ENCODE results near the gene AHCYL2.
"Not testable (repeated sequence)": the region's sequence is repeated elsewhere in the genome, so short reads cannot be mapped to it uniquely, and the experiment has no call there.

The AHCYL2 gene

DNA sequence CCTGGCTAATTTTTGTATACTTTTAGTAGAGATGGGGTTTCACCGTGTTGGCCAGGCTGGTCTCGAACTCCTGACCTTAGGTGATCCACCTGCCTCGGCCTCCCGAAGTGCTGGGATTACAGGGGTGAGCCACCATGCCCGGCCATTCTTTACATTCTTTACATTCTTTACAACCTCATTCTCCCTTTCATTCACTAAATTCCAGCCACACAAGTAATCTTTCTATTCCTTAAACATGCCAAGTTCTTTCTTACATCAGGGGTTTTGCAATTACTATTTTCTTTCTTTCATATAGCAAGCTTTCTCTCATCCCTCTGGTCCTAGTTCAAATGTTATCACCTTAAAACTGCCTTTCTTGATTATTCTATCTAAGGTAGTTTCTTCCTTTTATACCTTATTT lies 128.3 kb downstream of the AHCYL2 start:
- DNase-seq (ENCODE audit: low read depth): not testable (repeated sequence)

DNA sequence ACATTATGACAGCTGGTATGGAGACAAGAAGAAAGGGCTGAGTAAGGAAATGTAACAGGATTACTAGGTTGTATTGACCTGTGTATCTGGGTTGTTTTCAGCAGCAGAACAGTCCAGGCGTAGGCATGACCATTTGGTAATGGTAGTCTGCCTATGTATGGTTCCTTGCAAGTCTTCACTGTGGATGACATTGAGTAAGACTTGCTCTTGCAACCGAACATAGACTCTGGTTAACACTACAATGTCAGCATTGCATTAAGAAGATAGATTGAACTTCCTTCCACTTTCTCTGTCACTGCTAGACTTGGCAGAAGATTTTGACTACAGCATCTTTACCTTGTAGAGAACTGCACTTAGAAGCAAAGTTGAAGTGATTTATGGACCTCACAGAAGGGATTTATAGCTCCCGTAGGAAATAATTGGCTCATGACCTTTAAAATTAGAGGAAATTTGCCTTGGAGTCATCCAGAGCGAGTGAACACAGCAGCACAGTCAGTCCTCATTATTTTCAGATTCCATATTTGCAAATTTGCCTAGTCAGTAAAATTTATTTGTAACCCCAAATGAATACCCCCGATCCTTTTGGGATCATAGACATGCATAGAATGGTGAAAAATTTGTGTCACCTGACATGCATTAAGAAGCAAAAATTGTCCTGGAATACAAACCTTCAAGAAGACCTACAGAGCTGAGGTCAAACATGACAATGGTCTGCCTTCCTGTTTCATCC lies 129.8 kb downstream of the AHCYL2 start:
- DNase-seq (ENCODE audit: low read depth): no peak

DNA sequence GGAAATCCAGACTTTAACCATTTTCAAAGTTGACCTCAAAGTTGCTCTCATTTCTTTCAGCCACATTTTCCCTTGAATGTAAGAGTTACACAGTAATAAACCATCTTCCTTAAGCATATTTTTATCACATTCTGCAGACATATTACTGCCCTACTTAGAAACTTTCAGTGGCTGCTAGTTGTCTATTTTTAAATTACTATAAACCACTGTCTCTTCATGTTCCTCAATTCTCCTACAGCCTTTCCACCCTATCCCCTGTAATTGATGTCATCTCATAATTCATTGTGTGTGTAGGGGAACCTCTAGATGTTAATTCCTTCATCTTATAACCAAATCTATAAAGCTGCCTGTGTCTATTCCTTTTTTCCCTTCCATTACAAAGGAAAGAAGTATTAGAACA lies 131.3 kb downstream of the AHCYL2 start:
- no peak for DNase-seq (ENCODE audit: low read depth)

DNA sequence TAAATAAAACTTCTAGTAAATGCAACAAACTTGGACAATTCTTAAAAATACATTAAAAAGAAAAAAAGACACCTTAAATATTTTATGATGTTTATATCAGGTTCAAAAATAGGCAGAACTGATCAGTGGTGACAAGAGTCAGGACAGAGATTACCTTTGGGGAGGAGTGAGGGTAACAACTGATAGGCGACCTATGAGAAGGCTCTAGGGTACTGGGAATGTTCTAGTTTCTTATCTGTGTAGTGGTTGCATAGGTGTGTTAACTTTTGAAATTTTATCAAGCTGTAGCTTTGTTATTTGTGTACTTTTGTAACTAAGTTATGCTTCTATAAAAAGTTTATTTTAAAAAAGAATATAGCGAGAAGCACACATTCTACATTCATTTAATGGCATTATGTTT lies 134.3 kb downstream of the AHCYL2 start:
- no peak for DNase-seq (ENCODE audit: low read depth)

DNA sequence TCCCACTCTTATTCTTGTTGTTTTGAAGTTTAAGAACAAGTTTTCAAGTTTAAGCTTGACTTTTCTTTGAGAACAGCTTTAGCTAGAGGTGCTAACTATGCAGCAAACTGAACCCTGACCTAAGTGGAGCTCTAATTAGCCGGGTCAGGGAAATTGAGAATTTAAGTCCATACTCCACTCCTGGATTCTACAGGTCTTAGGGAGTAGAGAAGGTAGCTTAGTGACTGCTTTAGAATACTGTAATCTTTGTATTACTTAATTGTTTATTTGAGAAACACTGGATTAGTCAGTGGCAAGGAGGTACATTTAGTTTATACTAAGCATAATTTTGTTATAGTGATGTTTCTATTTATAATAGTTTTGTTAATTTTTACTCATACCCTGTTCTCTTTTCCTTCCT lies 134.8 kb downstream of the AHCYL2 start:
- DNase-seq (ENCODE audit: low read depth): no peak

DNA sequence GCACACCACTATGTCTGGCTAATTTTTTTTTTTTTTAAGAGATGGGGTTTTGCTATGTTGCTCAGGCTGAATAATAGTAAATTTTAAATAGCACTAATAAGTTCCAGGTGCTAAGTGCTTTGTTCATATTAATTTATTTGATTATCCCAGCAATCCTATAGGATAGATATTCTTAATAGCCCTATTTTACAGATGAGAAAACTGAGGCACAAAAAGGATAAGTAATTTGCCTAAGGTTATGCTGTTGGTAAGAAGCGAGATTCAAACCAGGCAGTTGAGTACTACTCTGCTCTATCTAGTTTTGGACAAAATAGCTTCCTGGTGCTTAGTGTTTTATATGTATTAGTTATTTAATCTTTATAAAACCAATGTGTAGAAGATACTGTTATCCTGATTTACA lies 136.9 kb downstream of the AHCYL2 start:
- DNase-seq (ENCODE audit: low read depth): no peak

DNA sequence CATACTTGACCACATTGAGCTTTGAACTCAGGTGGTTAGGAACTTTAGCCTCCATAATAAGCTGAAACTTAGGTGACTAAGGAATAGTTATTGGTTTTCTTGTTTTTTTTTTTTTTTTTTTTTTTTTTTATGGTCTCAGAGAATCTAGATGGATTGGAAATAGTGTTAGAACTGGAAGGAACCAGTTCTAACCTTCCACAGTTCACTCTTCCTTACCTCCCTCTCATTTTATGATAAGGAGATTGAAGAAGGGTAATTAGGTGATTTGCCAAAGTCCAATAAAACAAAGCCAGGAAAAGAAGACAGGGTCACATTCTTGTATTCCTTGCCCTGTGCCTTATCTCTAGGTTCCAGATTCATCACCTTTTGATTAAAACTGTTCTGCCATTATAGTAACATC lies 137.7 kb downstream of the AHCYL2 start:
- DNase-seq (ENCODE audit: low read depth): no peak

DNA sequence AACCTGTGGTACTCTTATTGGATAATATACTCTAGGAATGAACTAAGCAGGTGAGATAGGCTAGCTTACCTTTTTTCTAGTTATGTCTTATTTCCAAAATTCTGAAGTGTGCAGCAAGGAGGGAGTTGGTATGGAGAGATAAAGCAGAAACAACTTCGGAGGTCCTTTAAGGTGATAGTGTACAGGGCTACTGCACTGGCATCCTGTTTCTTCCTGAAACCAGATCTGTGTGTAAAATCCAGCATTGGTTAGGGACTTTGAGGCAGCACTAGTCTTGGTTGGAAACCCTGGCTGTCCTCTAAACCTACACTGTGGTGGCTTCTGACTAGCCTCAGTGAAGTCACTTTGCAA lies 142.5 kb downstream of the AHCYL2 start:
- DNase-seq (ENCODE audit: low read depth): no peak

DNA sequence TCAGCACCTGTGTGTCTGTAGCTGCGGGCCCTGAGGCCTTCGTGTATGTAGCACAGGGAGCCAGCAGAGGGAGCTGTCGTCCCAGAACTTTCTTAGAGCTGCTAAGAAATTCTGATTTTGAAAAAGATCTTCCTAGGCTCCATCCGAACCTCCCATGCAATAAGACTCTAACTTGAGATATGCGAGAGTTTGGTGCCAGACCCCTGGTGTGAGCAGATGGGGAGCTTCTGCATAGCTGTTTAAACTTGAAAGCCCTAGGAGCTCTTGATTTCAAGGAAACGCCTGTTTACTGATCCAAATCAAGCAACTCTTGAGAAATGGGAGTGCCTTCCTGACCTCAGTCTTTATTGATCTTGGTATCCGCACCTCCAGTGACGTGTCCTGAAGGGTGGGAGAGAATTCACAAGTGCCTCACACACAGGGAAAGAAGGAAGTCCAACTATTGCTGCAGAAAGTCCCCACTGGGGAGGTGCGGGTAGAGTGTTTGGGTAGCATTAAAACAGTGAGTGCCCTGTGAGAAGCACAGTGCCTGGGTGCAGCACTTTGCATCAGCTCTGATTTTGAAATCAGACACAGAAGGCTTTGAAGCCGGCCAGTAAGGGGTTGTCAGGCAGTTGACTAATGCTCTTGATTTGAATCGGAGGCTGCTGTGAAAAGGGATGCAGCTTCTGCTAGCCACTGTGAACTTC lies 143.0 kb downstream of the AHCYL2 start:
- peak; percentile 32 for DNase-seq (ENCODE audit: low read depth)

DNA sequence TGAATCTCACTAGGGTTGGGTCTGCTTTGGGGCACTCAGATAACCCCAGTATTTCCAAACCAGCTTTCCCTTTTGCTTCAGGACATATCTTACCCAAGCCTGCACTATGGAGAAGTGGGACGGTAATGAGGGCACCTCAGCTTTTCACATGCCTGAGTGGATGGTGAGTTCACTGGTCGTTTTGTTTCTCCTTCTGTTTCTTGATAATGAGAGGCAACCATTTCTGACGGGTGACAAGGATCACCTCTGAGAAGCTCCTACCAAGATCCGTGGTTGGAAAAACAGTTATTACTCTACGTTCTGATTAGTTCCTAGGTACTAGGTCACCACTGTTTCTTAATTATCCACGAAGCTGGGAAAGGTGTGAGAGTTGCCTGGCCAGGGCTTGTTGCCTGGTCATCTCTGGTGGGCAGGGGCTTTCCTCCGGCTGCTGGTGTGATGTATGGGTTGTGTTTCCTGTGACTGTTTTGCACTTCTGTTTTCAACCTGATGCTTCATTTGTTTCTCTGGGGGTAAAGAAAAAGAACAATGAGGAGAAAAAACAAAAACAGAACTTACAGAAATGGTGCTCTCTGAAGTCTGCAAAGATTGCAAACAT lies 143.7 kb downstream of the AHCYL2 start:
- DNase-seq (ENCODE audit: low read depth): no peak

DNA sequence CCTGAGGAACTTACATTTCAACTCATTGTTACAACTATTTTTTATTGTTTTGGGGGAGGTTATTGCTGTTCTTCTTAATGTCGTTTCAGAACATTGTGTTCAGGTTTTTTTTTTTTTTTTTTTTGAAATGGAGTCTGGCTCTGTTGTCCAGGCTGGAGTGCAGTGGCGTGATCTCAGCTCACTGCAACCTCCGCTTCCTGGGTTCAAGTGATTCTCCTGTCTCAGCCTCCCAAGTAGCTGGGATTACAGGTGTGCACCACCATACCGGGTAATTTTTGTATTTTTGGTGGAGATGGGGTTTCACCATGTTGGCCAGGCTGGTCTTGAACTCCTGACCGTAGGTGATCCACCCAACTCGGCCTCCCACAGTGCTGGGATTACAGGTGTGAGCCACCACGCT lies 144.6 kb downstream of the AHCYL2 start:
- not testable (repeated sequence) for DNase-seq (ENCODE audit: low read depth)

DNA sequence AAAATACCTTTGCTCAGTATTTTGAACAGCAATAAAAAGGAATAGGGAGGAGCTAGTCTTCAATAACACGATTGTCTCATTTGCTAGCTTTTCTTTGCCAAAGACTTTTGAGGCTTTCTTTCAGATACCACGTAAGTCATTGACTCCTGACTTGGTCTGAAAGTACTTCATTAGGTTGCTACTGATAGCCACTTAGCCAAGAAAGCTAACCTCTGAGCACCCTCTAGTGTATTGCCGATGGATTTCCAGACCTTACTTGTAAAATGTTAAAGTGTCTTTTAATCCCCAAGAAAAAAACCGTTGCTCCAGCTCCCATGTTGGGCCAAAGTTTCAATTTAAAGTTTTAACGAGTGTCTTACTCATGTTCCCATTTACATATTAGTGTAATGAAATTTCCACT lies 146.0 kb downstream of the AHCYL2 start:
- DNase-seq (ENCODE audit: low read depth): no peak

DNA sequence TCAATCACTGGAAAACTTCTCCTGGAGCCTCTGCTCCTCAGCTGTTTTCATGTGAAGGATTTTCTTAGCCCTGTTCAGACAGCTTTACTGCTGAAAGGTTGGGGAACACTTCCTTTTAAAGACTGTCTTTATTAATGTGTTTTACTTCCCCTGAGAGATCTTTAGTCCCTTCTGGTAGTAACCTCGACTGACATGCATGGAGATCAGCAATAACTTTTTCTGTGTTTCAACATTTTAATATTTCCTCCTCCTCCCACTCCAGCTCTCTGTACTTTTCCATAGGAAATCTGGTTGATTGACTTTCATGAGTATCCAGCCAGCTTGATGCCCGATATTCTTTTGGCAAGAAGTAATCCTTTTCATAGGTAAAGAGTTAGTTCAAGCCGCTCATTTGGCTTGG lies 146.7 kb downstream of the AHCYL2 start:
- no peak for DNase-seq (ENCODE audit: low read depth)

DNA sequence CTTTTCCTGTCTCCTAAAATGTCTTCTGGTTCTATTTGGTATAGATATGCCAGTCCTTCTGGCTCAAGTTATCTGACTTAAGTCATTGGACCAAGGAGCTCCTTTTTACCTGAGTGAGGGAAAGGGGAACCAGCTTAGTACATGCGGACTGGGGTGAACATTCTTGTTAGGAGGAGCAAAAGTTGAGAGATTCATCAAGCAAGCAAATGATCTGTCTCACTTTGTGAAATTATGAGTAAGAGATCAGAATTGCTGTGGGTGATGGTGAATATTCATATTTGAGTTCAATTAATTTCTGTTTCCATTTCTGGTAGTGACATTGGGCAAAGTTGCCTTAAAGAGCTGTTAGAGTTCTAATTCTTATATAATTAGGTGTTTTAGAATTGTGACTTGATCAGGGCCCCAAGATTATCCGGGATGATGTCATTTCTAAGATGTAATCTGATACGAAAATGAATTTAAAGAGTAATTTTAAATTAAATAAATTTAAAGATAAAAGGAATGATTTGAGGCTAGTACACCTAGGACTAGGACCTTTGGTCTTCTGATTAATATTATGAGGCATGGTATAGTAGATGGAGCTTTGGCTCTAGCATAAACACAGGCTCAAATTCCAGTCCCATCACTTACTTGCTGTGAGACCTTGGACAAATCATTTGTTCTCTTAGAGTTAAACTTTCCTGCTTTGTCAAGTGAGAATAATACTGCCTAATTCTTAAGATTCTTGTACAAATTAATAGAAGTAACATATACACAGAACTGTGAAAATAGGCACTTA lies 149.0 kb downstream of the AHCYL2 start:
- DNase-seq (ENCODE audit: low read depth): no peak

DNA sequence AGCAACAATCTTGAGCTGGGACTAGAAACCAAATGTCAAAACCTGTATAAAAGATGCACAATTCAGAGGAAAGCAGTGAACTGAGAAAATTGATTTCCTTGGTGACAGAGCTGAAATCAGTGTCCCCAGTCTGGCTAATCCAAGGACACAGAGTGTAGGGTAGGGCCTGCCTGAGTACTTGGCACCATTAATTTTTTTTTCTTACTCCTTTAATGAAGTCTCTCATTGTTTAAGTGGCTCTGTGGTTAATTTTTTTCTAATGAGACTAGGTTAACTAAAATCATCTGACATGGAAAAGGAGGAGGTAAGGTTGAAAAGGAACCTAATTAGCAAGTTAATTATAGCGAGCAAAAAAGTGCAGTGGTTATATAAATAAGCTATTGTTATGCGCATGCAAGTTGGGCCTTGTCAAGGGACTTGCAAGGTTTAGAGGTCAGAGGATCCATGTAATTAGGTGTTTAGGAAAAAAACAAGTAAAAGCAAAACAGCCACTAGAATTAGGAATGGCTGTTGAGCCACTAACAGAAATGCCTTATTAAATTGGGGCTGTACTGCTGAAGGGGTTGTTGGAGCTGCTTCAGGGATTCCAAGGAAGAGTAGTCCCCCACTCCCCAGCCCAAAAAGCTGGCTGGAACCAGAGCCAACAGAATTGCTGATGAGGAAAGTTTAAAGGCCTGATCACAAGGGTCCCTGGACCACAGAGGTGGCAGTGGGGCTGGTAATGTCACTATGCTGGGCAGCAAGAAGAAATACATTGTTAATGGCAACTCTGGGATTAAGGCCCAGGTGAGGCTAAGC lies 150.5 kb downstream of the AHCYL2 start:
- DNase-seq (ENCODE audit: low read depth): no peak

DNA sequence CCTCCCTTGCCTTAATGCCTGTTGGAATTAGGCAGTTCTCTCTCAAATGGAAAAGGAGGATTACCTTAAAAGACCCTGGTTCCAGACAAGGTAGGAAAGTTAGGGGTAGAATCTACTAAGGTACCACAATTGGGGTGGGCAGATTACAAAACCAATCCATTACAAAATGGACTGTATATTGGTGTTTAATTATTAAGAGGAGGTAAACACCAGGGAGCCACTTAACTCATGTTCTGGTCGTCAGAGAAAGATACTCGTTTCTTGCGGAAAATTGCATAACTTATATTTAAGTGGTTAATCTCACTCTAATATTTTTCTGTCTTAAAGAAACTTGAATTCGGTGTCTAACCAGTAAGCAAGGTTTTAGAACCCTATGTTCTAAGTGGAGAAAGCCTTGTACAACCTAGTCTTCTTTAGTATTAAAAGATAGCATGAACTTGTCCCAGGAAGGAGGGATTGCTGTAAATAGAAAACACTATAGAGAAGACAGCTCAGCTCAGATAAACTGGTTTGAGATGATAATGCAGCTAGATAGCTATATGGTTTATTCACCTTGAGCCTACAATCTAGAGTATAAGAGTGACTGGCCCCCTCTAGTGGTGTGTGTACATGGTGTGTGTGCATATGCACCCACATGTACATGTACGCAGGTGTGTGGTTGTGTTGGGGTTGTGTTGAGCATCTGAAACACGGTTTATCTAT lies 151.4 kb downstream of the AHCYL2 start:
- DNase-seq (ENCODE audit: low read depth): no peak

DNA sequence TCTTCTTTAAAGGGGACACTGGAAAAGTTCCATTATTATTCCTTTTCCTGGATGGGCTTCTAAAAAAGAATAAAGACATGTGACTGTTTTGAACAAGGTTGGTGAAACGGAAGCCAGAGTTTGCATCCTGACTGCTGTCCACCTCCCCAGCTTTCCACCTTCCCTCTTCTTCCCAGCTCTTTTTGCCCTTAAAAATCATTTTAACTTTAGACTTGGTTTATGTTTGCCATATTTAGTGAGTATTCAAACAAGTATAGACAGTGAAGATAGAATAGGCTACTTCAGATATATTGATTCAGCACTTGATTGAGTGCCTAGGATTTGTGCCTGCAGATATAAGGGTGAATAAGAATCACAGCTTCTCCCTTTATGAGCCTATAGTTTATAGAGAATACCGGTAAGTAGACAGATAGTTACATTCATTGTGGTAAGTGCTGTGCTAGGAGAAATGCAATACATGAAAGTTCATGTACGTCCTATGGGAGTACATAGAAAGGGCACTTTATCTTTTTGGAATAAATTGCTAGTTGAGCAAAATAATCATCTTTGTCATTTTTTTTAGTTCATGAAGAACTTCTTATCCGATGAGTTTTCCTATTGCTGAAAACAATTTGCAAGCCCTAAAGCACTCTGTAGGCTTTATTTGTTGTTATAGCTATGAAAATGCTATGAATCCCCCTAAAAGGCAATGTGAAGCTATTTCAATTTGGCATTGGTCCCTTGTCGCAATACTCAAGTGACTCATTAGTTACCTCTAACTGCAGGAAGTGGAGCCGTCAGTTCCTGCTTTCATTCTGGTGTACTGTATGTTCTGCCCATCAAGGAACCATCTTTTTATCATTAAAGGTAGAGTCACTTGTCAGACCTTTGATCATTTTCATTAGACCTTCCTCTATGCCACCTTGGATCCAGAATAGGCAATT lies 152.2 kb downstream of the AHCYL2 start:
- DNase-seq (ENCODE audit: low read depth): no peak

DNA sequence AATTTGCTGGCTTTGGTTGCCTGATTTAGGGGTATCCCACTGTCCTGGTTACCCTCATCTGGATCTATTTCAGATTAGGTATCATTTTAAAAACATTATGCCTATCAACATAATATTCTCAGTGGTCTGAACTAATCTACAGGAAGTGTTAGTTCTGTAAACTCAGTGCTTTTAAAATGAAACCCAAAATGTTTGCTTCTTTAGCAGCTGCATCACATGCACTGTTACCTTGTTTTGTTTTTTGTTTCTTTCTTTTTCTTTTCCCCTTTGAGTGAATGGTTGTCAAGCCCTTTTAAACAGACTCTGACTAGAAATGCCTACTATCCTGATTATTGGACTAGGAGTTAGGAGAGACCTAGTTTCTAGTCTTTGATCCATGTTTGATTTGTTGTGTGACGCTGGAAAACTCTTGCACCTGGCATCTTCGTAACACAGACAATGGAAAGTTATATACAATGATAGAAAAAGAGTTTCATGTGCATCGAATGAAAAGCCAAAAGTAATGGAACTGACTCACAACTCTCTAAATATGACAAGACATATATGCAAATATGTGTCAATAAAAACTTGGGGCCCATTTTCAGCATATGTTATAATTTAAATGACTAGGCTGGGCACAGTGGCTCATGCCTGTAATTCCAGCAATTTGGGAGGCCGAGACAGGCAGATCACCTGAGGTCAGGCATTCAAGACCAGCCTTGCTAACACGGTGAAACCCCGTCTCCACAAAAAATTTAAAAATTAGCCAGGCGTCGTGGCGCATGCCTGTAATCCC lies 157.1 kb downstream of the AHCYL2 start:
- no peak for DNase-seq (ENCODE audit: low read depth)

DNA sequence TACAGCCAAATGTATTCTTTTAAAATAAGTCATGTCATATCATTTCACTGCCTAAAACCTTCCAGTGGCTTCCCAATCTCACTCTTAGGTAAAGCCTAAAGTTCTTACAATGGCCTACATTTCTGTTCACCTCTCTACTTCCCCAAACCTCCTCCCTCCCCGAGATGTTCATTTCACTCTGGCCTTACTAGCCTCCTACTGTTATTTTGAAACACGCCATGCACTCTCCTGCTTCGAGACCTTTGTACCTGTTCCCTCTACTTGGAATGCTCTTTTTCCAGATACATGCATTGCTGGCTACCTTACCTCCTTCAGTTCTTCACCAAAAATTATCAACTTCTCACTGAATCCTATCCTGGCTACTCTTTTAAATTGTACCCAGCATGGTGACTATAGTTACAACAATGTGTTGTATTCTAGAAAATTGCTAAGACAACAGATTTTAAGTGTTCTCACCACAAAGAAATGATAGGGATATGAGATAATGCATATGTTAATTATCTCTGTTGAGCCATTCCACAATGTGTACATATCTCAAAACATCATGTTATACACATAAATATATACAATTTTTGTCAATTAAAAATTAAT lies 158.8 kb downstream of the AHCYL2 start:
- DNase-seq (ENCODE audit: low read depth): no peak
